Measurements from ENCODE around the gene MORN5.

Gene MORN5

DNA sequence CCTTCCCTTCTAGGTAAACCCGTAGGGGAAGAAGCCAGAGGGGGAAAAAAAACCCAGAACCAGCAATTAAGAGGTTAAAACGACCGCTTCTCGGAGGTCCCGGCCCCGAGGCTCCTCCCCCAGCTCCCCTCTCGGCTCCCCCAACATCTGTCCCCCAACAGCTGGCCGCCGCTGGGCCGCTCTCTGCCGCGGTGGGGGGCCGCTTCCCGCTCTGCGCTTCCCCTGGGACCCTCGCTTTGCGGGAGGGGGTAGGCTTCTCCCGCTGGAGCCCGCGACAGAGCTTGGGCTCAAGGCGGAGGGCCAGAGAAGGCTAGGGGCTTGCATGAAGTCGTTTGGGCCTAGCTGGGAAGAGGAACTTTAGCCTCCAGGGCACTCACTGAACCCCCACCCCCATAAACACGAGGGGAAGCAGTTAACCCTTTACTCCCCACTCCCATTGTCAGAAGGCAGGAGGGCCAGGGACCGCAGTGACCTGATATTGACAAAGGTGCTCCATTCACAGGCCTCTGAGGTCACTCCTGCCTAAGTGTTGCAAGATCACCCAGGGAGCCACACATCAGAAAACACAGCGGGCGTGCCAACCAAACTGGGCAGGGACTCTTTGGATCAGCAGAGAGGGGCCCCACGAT is 61.6 kb downstream of the MORN5 start:
- TF ChIP-seq, protein P1, sequence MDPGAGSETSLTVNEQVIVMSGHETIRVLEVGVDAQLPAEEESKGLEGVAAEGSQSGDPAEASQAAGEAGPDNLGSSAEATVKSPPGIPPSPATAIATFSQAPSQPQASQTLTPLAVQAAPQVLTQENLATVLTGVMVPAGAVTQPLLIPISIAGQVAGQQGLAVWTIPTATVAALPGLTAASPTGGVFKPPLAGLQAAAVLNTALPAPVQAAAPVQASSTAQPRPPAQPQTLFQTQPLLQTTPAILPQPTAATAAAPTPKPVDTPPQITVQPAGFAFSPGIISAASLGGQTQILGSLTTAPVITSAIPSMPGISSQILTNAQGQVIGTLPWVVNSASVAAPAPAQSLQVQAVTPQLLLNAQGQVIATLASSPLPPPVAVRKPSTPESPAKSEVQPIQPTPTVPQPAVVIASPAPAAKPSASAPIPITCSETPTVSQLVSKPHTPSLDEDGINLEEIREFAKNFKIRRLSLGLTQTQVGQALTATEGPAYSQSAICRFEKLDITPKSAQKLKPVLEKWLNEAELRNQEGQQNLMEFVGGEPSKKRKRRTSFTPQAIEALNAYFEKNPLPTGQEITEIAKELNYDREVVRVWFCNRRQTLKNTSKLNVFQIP (CRISPR knock-in tag; IDR thresholded peaks at IDR 0.05; ENCODE audit: borderline replicate concordance, low read depth) = no peak
- TF ChIP-seq OSR1 (CRISPR knock-in tag; IDR thresholded peaks at IDR 0.05) = no peak
- TF ChIP-seq ESRRG (CRISPR knock-in tag; IDR thresholded peaks at IDR 0.05) = no peak
- TF ChIP-seq GLIS3 (CRISPR knock-in tag; IDR thresholded peaks at IDR 0.05) = no peak
- no peak for TF ChIP-seq ZFP30 (CRISPR knock-in tag; IDR thresholded peaks at IDR 0.05)
- no peak for TF ChIP-seq ZNF565 (CRISPR knock-in tag; conservative IDR thresholded peaks at IDR 0.05; ENCODE audit: low read depth)
- TF ChIP-seq TCF4 (CRISPR knock-in tag; IDR thresholded peaks at IDR 0.05; ENCODE audit: borderline replicate concordance) = no peak
- no peak for TF ChIP-seq ZNF70 (CRISPR knock-in tag; IDR thresholded peaks at IDR 0.05)
- no peak for TF ChIP-seq PPARA (CRISPR knock-in tag; IDR thresholded peaks at IDR 0.05; ENCODE audit: borderline replicate concordance)
- no peak for ATAC-seq

DNA sequence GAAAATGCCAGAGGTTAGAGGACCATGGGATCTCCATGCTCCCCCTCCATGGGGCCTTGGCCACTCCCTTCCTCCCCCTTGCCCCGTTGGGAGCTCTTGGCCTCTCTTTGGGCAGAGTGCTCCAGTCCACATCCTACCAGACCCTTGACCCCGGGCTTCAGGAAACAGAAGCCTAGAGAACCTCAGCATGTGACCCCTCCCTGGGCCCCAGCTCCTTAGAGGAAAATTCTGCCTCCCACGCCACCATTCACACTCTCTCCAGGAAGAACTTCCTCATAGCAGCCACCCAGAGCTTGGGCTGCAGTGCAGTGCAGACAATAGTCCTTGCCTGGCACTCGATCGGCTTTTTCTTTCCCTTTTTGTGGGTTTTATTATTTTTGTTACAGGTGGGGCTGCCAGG is 63.1 kb downstream of the MORN5 start:
- no peak for ATAC-seq
- TF ChIP-seq TOX (CRISPR knock-in tag; IDR thresholded peaks at IDR 0.05; ENCODE audit: borderline replicate concordance) (no peak), ARNTL (CRISPR knock-in tag; IDR thresholded peaks at IDR 0.05; ENCODE audit: borderline replicate concordance, low read depth) (no peak), PPARA (CRISPR knock-in tag; IDR thresholded peaks at IDR 0.05; ENCODE audit: borderline replicate concordance) (no peak), SNAI2 (CRISPR knock-in tag; IDR thresholded peaks at IDR 0.05) (no peak), RARB (CRISPR knock-in tag; IDR thresholded peaks at IDR 0.05) (no peak), CSDC2 (CRISPR knock-in tag; IDR thresholded peaks at IDR 0.05) (no peak)

DNA sequence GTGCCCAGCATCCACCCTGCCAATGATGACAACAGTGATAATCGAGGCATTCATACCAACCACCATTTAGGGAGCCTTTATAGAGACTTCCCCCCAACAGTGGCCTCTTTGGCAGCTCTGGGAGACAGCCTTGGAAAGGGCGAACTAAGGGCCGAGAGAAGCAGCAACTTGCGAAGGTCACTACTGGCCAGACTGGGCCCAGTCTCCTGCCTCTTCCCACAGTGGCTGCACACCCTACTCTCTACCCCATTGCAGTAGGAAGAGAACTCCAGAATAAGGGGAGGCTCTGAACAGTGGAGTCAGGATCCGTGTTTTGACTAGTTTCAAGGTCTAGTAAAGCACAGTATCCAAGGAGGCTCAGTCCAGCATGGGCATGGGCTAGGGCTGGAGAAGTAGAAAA is 63.7 kb downstream of the MORN5 start:
- no peak for ATAC-seq
- TF ChIP-seq, protein P2, sequence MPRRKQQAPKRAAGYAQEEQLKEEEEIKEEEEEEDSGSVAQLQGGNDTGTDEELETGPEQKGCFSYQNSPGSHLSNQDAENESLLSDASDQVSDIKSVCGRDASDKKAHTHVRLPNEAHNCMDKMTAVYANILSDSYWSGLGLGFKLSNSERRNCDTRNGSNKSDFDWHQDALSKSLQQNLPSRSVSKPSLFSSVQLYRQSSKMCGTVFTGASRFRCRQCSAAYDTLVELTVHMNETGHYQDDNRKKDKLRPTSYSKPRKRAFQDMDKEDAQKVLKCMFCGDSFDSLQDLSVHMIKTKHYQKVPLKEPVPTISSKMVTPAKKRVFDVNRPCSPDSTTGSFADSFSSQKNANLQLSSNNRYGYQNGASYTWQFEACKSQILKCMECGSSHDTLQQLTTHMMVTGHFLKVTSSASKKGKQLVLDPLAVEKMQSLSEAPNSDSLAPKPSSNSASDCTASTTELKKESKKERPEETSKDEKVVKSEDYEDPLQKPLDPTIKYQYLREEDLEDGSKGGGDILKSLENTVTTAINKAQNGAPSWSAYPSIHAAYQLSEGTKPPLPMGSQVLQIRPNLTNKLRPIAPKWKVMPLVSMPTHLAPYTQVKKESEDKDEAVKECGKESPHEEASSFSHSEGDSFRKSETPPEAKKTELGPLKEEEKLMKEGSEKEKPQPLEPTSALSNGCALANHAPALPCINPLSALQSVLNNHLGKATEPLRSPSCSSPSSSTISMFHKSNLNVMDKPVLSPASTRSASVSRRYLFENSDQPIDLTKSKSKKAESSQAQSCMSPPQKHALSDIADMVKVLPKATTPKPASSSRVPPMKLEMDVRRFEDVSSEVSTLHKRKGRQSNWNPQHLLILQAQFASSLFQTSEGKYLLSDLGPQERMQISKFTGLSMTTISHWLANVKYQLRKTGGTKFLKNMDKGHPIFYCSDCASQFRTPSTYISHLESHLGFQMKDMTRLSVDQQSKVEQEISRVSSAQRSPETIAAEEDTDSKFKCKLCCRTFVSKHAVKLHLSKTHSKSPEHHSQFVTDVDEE (CRISPR knock-in tag; IDR thresholded peaks at IDR 0.05) = no peak
- TF ChIP-seq ZC3H10 (CRISPR knock-in tag; IDR thresholded peaks at IDR 0.05) (no peak), ZNF70 (CRISPR knock-in tag; IDR thresholded peaks at IDR 0.05) (no peak), ZFP30 (CRISPR knock-in tag; IDR thresholded peaks at IDR 0.05) (no peak), SNAI2 (CRISPR knock-in tag; IDR thresholded peaks at IDR 0.05) (no peak), ZFP3 (CRISPR knock-in tag; IDR thresholded peaks at IDR 0.05) (no peak), TOX (CRISPR knock-in tag; IDR thresholded peaks at IDR 0.05; ENCODE audit: borderline replicate concordance) (no peak), GLIS3 (CRISPR knock-in tag; IDR thresholded peaks at IDR 0.05) (no peak), ZNF565 (CRISPR knock-in tag; conservative IDR thresholded peaks at IDR 0.05; ENCODE audit: low read depth) (no peak), CSDC2 (CRISPR knock-in tag; IDR thresholded peaks at IDR 0.05) (no peak), ESRRG (CRISPR knock-in tag; IDR thresholded peaks at IDR 0.05) (no peak), PPARA (CRISPR knock-in tag; IDR thresholded peaks at IDR 0.05; ENCODE audit: borderline replicate concordance) (no peak), ARNTL (CRISPR knock-in tag; IDR thresholded peaks at IDR 0.05; ENCODE audit: borderline replicate concordance, low read depth) (no peak), TCF4 (CRISPR knock-in tag; IDR thresholded peaks at IDR 0.05; ENCODE audit: borderline replicate concordance) (no peak)
- TF ChIP-seq, protein P3, sequence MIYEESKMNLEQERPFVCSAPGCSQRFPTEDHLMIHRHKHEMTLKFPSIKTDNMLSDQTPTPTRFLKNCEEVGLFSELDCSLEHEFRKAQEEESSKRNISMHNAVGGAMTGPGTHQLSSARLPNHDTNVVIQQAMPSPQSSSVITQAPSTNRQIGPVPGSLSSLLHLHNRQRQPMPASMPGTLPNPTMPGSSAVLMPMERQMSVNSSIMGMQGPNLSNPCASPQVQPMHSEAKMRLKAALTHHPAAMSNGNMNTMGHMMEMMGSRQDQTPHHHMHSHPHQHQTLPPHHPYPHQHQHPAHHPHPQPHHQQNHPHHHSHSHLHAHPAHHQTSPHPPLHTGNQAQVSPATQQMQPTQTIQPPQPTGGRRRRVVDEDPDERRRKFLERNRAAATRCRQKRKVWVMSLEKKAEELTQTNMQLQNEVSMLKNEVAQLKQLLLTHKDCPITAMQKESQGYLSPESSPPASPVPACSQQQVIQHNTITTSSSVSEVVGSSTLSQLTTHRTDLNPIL (CRISPR knock-in tag; IDR thresholded peaks at IDR 0.05; ENCODE audit: low read depth) = no peak
- TF ChIP-seq, protein P4, sequence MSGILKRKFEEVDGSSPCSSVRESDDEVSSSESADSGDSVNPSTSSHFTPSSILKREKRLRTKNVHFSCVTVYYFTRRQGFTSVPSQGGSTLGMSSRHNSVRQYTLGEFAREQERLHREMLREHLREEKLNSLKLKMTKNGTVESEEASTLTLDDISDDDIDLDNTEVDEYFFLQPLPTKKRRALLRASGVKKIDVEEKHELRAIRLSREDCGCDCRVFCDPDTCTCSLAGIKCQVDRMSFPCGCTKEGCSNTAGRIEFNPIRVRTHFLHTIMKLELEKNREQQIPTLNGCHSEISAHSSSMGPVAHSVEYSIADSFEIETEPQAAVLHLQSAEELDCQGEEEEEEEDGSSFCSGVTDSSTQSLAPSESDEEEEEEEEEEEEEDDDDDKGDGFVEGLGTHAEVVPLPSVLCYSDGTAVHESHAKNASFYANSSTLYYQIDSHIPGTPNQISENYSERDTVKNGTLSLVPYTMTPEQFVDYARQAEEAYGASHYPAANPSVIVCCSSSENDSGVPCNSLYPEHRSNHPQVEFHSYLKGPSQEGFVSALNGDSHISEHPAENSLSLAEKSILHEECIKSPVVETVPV (CRISPR knock-in tag; IDR thresholded peaks at IDR 0.05) = no peak

All from SK-N-SH treated with all-trans-retinoic acid at 6 μM for 48 hours (cell line).